ENCODE data around the gene ARMC7. TPM values are rescaled to one million over a fixed set of nuclear protein-coding genes. Genes with fewer than 3 reads are reported as not detected.

The ARMC7 gene
- total and polyA plus RNA-seq, 2 of the 13 experiments (the other 11 are each of a cell fraction or from before 2014, with no cell fraction given): 3.9 to 4.2 TPM

- TF ChIP-seq, protein P1, sequence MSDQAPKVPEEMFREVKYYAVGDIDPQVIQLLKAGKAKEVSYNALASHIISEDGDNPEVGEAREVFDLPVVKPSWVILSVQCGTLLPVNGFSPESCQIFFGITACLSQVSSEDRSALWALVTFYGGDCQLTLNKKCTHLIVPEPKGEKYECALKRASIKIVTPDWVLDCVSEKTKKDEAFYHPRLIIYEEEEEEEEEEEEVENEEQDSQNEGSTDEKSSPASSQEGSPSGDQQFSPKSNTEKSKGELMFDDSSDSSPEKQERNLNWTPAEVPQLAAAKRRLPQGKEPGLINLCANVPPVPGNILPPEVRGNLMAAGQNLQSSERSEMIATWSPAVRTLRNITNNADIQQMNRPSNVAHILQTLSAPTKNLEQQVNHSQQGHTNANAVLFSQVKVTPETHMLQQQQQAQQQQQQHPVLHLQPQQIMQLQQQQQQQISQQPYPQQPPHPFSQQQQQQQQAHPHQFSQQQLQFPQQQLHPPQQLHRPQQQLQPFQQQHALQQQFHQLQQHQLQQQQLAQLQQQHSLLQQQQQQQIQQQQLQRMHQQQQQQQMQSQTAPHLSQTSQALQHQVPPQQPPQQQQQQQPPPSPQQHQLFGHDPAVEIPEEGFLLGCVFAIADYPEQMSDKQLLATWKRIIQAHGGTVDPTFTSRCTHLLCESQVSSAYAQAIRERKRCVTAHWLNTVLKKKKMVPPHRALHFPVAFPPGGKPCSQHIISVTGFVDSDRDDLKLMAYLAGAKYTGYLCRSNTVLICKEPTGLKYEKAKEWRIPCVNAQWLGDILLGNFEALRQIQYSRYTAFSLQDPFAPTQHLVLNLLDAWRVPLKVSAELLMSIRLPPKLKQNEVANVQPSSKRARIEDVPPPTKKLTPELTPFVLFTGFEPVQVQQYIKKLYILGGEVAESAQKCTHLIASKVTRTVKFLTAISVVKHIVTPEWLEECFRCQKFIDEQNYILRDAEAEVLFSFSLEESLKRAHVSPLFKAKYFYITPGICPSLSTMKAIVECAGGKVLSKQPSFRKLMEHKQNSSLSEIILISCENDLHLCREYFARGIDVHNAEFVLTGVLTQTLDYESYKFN (CRISPR knock-in tag; conservative IDR thresholded peaks at IDR 0.05): peak; percentile 32; the same call in 1 of the 2 replicates
- TF ChIP-seq PRDM15 (CRISPR knock-in tag; IDR thresholded peaks at IDR 0.05): peak; percentile 79
- TF ChIP-seq ZNF292 (CRISPR knock-in tag; IDR thresholded peaks at IDR 0.05; ENCODE audit: borderline replicate concordance, low read depth): peak; percentile 70; the same call in 1 of the 2 replicates
- 0 out of 2 replicates have a peak, but pooled peaks have one; percentile 6 for TF ChIP-seq ZNF629 (CRISPR knock-in tag; conservative IDR thresholded peaks at IDR 0.05)
- 0 out of 2 replicates have a peak, but pooled peaks have one; percentile 91 for TF ChIP-seq ZNF879 (CRISPR knock-in tag; IDR thresholded peaks at IDR 0.05)
- peak; percentile 23; the same call in 1 of the 2 replicates for TF ChIP-seq JUN (CRISPR knock-in tag; IDR thresholded peaks at IDR 0.05)
- TF ChIP-seq, protein P2, sequence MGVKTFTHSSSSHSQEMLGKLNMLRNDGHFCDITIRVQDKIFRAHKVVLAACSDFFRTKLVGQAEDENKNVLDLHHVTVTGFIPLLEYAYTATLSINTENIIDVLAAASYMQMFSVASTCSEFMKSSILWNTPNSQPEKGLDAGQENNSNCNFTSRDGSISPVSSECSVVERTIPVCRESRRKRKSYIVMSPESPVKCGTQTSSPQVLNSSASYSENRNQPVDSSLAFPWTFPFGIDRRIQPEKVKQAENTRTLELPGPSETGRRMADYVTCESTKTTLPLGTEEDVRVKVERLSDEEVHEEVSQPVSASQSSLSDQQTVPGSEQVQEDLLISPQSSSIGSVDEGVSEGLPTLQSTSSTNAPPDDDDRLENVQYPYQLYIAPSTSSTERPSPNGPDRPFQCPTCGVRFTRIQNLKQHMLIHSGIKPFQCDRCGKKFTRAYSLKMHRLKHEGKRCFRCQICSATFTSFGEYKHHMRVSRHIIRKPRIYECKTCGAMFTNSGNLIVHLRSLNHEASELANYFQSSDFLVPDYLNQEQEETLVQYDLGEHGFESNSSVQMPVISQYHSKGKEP (CRISPR knock-in tag; IDR thresholded peaks at IDR 0.05): 0 out of 2 replicates have a peak, but pooled peaks have one; percentile 46
- 0 out of 2 replicates have a peak, but pooled peaks have one; percentile 37 for TF ChIP-seq ZNF776 (CRISPR knock-in tag; IDR thresholded peaks at IDR 0.05)
- no peak for TF ChIP-seq SRSF4 (IDR thresholded peaks at IDR 0.05; ENCODE audit: low read depth, low read length, poor library complexity, severe bottlenecking)
- TF ChIP-seq HIVEP1 (CRISPR knock-in tag; IDR thresholded peaks at IDR 0.05): peak; percentile 55; the same call in 1 of the 2 replicates
- TF ChIP-seq, protein P3, sequence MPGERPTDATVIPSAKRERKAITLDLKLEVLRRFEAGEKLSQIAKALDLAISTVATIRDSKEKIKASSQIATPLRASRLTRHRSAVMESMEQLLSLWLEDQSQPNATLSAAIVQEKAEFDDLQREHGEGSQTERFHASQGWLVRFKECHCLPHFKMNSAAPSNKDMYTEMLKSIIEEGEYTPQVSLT (CRISPR knock-in tag; IDR thresholded peaks at IDR 0.05; ENCODE audit: borderline replicate concordance, low read depth): no peak
- peak; percentile 78 for TF ChIP-seq KDM2A (CRISPR knock-in tag; IDR thresholded peaks at IDR 0.05; ENCODE audit: borderline replicate concordance, low read depth)
- no peak for TF ChIP-seq ZNF773 (CRISPR knock-in tag; IDR thresholded peaks at IDR 0.05; ENCODE audit: borderline replicate concordance)
- 0 out of 2 replicates have a peak, but pooled peaks have one; percentile 28 for TF ChIP-seq ZFP36L2 (CRISPR knock-in tag; IDR thresholded peaks at IDR 0.05)
- peak; percentile 90; the same call in 1 of the 2 replicates for TF ChIP-seq TIGD3 (CRISPR knock-in tag; IDR thresholded peaks at IDR 0.05; ENCODE audit: borderline replicate concordance)
Measured at GRCh38 chr17:75109407-75110233, at the start of gene ARMC7 (continued).
